ENCODE results near the gene IYD.
A peak's percentile ranks its signal among the peaks of the same experiment; 100 is the strongest.

IYD gene

GRCh38 chr6:150409576-150410066 lies 40.8 kb downstream of the IYD start:
- TF ChIP-seq CTCF (IDR thresholded peaks at IDR 0.05; ENCODE audit: insufficient read depth, low read depth, low read length, missing control alignments) = no peak
- no peak overlapping the region for H3K4me3 ChIP-seq (ENCODE audit: low read depth, low read length)
- DNase-seq (ENCODE audit: low read depth) = peak; percentile 6

- DNase-seq (ENCODE audit: low read depth) = no peak
- H3K4me3 ChIP-seq (ENCODE audit: low read depth, low read length) = no peak overlapping the region
- no peak for TF ChIP-seq CTCF (IDR thresholded peaks at IDR 0.05; ENCODE audit: insufficient read depth, low read depth, low read length, missing control alignments)
These were observed 41.6 kb downstream of the IYD start for GRCh38 chr6:150410399-150410798.

GRCh38 chr6:150410906-150411305 lies 42.1 kb downstream of the IYD start:
- no peak for TF ChIP-seq CTCF (IDR thresholded peaks at IDR 0.05; ENCODE audit: insufficient read depth, low read depth, low read length, missing control alignments)
- no peak overlapping the region for H3K4me3 ChIP-seq (ENCODE audit: low read depth, low read length)
- no peak for DNase-seq (ENCODE audit: low read depth)

- TF ChIP-seq CTCF (IDR thresholded peaks at IDR 0.05; ENCODE audit: insufficient read depth, low read depth, low read length, missing control alignments) = no peak
- no peak for DNase-seq (ENCODE audit: low read depth)
These were observed 43.4 kb downstream of the IYD start for GRCh38 chr6:150412221-150412620.

GRCh38 chr6:150413198-150413597 lies 44.4 kb downstream of the IYD start:
- H3K4me3 ChIP-seq (ENCODE audit: low read depth, low read length) = no peak overlapping the region
- DNase-seq (ENCODE audit: low read depth) = no peak
- no peak for TF ChIP-seq CTCF (IDR thresholded peaks at IDR 0.05; ENCODE audit: insufficient read depth, low read depth, low read length, missing control alignments)

More at GRCh38 chr6:150412221-150412620, 43.4 kb downstream of the IYD start:
- no peak overlapping the region for H3K4me3 ChIP-seq (ENCODE audit: low read depth, low read length)

GRCh38 chr6:150413781-150414281 lies 45.0 kb downstream of the IYD start:
- DNase-seq (ENCODE audit: low read depth) = no peak
- no peak for TF ChIP-seq CTCF (IDR thresholded peaks at IDR 0.05; ENCODE audit: insufficient read depth, low read depth, low read length, missing control alignments)

GRCh38 chr6:150416128-150416527 lies 47.3 kb downstream of the IYD start:
- DNase-seq (ENCODE audit: low read depth) = no peak
- no peak for TF ChIP-seq CTCF (IDR thresholded peaks at IDR 0.05; ENCODE audit: insufficient read depth, low read depth, low read length, missing control alignments)
- H3K4me3 ChIP-seq (ENCODE audit: low read depth, low read length) = no peak overlapping the region

More at GRCh38 chr6:150413781-150414281, 45.0 kb downstream of the IYD start:
- no peak overlapping the region for H3K4me3 ChIP-seq (ENCODE audit: low read depth, low read length)
